OCI-LY3 (cell line): ENCODE data around the gene RASL10A.

Experiments
- H2AFZ ChIP-seq: fragments of 200-600, 300-600 bp; shearing (Covaris generic); 2 replicates; pipeline ENCODE4 v1.6.0; 2014; ENCODE audit warnings: antibody characterized with exemption, low read depth, low read length
- H3K27ac ChIP-seq: fragments of 200-600, 300-600 bp; sonication (generic); 2 replicates; pipeline ENCODE4 v1.5.1; 2014; ENCODE audit warnings: mild to moderate bottlenecking, low read length, moderate library complexity, mixed read lengths
- H3K27me3 ChIP-seq: fragments of 200-600, 300-600 bp; sonication (generic); 2 replicates; pipeline ENCODE4 v1.6.1; 2014; ENCODE audit warnings: low read depth, low read length, mixed read lengths
- H3K36me3 ChIP-seq: fragments of 200-600, 300-600 bp; sonication (generic); replicated peaks from 2 replicates; pipeline ENCODE3; 2014; ENCODE audit warnings: low read depth, low read length, mixed read lengths
- H3K4me1 ChIP-seq: fragments of 300-600, 200-600 bp; sonication (generic); 2 replicates; pipeline ENCODE4 v1.6.1; 2014; ENCODE audit warnings: low read length, mixed read lengths
- H3K4me2 ChIP-seq: fragments of 200-600, 300-600 bp; sonication (generic); 2 replicates; pipeline ENCODE4 v1.6.1; 2014; ENCODE audit warnings: low read length, mixed read lengths
- H3K4me3 ChIP-seq: fragments of 300-600, 200-600 bp; sonication (generic); 2 replicates; pipeline ENCODE4 v1.5.1; 2014; ENCODE audit warnings: antibody characterized with exemption, mild to moderate bottlenecking, low read length, moderate library complexity
- H3K79me2 ChIP-seq: fragments of 300-600, 200-600 bp; shearing (Covaris generic); 2 replicates; pipeline ENCODE4 v1.6.1; 2014; ENCODE audit warnings: mild to moderate bottlenecking, low read length, mixed read lengths
- H3K9ac ChIP-seq: fragments of 300-600, 200-600 bp; shearing (Covaris generic); 2 replicates; pipeline ENCODE4 v1.6.0; 2014; ENCODE audit warnings: mild to moderate bottlenecking, low read length, moderate library complexity
- H3K9me3 ChIP-seq: fragments of 200-600, 300-600 bp; shearing (Covaris generic); 2 replicates; pipeline ENCODE4 v1.6.1; 2014; ENCODE audit warnings: low read length, mixed read lengths; ENCODE audit not compliant: insufficient read depth
- H4K20me1 ChIP-seq: fragments of 200-600, 300-600 bp; sonication (generic); 2 replicates; pipeline ENCODE4 v1.6.1; 2016; ENCODE audit warnings: low read length, mixed read lengths; ENCODE audit not compliant: insufficient read depth
- EZH2phosphoT487 ChIP-seq: fragments of 200-600 bp; shearing (Covaris generic); IDR thresholded peaks from 2 replicates; pipeline ENCODE4 v1.6.1; 2018; ENCODE audit warnings: antibody characterized with exemption, mixed run types, low read depth
- TF ChIP-seq, protein P1 (sequence below): fragments of 200-600, 300-600 bp; sonication (generic); IDR thresholded peaks from 2 replicates; pipeline ENCODE4 v1.5.1; 2014; ENCODE audit warnings: antibody characterized with exemption, low read length, low read depth

The RASL10A gene

GRCh38 chr22:29306175-29306834 is 9.2 kb downstream of the RASL10A start, which contains the start of gene GAS2L1:
GAS2L1 (plus strand) TSS chr22:29306650; CDS start chr22:29308106, 1,456 bp downstream.
- TF ChIP-seq, protein P1, sequence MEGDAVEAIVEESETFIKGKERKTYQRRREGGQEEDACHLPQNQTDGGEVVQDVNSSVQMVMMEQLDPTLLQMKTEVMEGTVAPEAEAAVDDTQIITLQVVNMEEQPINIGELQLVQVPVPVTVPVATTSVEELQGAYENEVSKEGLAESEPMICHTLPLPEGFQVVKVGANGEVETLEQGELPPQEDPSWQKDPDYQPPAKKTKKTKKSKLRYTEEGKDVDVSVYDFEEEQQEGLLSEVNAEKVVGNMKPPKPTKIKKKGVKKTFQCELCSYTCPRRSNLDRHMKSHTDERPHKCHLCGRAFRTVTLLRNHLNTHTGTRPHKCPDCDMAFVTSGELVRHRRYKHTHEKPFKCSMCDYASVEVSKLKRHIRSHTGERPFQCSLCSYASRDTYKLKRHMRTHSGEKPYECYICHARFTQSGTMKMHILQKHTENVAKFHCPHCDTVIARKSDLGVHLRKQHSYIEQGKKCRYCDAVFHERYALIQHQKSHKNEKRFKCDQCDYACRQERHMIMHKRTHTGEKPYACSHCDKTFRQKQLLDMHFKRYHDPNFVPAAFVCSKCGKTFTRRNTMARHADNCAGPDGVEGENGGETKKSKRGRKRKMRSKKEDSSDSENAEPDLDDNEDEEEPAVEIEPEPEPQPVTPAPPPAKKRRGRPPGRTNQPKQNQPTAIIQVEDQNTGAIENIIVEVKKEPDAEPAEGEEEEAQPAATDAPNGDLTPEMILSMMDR, result peak; percentile 47
- no peak for TF ChIP-seq EZH2phosphoT487
- H2AFZ ChIP-seq, result peak within 1 kb of the TSS; percentile 87

DNA sequence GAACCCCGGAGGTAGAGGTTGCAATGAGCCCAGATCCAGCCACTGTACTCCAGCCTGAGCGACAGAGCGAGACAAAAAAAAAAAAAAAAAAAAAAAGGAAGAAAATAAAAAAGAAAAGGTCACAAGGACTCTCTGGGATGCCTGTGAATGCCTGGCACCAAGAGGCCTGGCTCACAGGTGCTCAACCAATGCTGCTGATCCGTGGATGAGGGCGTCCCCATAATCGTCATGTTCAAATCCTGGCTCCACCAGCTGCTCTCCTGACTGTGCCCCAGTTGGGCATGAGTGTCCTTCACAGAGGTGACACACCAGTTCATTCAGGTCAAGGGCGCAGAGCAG is 9.7 kb downstream of the RASL10A start:
- Histone ChIP-seq H3K4me1 (peaks cover 4% of the 10 kb centered on the region; the same call in 1 of the 2 replicates), H3K9me3 (no peaks in the 10 kb centered on the region), H2AFZ (peak overlapping the region; percentile 87; the same call in 1 of the 2 replicates), H3K36me3 (peaks cover 4% of the 10 kb centered on the region), H3K27me3 (peaks cover 5% of the 10 kb centered on the region; the same call in 1 of the 2 replicates), H3K27ac (no peak overlapping the region), H4K20me1 (peaks cover 11% of the 10 kb centered on the region), H3K79me2 (no peaks in the 10 kb centered on the region), H3K4me2 (peak overlapping the region; percentile 92), H3K4me3 (peak overlapping the region; percentile 77), H3K9ac (no peak overlapping the region)
- TF ChIP-seq, protein P1, result no peak
- TF ChIP-seq EZH2phosphoT487, result no peak

More at GRCh38 chr22:29306175-29306834, 9.2 kb downstream of the RASL10A start, which contains the start of gene GAS2L1:
- Histone ChIP-seq H3K4me2 (peak within 1 kb of the TSS; percentile 92), H3K36me3 (peaks cover 2% of the 10 kb centered on the region), H3K4me1 (peaks cover 4% of the 10 kb centered on the region; the same call in 1 of the 2 replicates), H3K9ac (peak within 1 kb of the TSS; percentile 45), H3K79me2 (no peaks in the 10 kb centered on the region), H3K4me3 (peak within 1 kb of the TSS; percentile 77), H3K9me3 (no peaks in the 10 kb centered on the region), H4K20me1 (peaks cover 6% of the 10 kb centered on the region), H3K27ac (no peak within 1 kb of the TSS), H3K27me3 (peaks cover 5% of the 10 kb centered on the region; the same call in 1 of the 2 replicates)

DNA sequence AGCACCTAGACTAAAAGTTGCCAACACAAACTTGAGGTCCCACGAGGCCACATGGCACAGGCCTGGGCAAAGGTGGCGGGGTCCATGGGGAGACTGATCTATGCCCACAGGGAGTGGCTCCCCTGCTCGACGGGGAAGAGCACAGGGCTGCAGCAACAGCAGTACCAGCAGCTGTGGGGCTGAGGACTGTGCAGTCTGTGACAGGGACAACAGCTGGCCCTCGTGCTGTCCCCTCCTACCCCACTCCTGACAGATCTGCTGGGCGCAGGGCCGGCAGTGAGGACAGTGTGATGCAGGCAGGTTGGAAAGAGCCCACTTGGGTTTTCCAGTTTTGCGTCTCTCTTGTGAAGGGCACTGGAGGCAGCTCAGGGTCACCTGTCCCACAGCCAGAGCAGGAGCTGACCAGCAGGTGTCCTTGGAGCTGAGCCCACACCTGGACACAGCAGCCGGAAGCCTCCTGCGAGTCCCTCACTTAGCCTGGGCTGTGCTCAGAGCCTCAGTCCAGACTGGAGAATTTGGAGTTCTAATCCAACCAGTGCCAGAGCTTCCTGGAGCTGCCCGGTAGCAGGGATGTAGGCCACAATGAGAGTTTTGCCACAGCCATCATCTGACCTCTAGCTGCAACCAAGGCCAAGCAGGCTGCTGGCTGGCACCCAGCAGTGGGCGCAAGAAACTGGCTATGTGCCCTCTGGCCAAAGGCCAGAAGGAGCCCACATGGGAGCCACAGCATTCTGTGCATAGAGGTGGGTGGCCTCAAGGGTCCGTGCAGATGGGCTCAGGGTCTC is 12.6 kb downstream of the RASL10A start:
- no peak for TF ChIP-seq EZH2phosphoT487
- TF ChIP-seq, protein P1, result no peak
- no peak overlapping the region for H3K27ac ChIP-seq
- H3K4me2 ChIP-seq, result no peak overlapping the region

DNA sequence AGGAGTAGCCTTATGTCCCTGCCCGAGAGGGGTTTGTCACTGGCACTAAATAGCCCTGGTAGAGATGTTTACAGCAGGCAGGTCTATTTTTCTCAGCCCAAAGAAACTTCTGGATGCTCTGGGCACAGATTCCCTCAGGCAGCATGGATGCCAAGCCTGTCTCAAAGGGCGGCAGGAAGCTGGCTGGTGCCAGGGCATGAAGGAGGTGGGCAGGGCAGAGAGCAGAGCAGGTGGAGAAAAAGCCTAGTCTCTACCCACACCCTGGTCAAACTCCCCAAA is 13.2 kb downstream of the RASL10A start:
- H3K27ac ChIP-seq, result no peak overlapping the region
- no peak overlapping the region for H3K4me3 ChIP-seq
- H3K9me3 ChIP-seq, result no peaks in the 10 kb centered on the region
- H4K20me1 ChIP-seq, result peaks cover 38% of the 10 kb centered on the region
- H3K79me2 ChIP-seq, result no peaks in the 10 kb centered on the region
- H3K4me2 ChIP-seq, result no peak overlapping the region
- no peak overlapping the region for H3K9ac ChIP-seq
- H3K4me1 ChIP-seq, result peaks cover 4% of the 10 kb centered on the region; the same call in 1 of the 2 replicates
- TF ChIP-seq, protein P1, result no peak
- TF ChIP-seq EZH2phosphoT487, result no peak
- H2AFZ ChIP-seq, result no peak overlapping the region
- peaks cover 33% of the 10 kb centered on the region for H3K36me3 ChIP-seq
- peaks cover 5% of the 10 kb centered on the region; the same call in 1 of the 2 replicates for H3K27me3 ChIP-seq

More for the DNA sequence above, 12.6 kb downstream of the RASL10A start:
- peaks cover 5% of the 10 kb centered on the region; the same call in 1 of the 2 replicates for H3K27me3 ChIP-seq
- H3K79me2 ChIP-seq, result no peaks in the 10 kb centered on the region
- H3K36me3 ChIP-seq, result peaks cover 27% of the 10 kb centered on the region
- peaks cover 32% of the 10 kb centered on the region for H4K20me1 ChIP-seq
- H3K9ac ChIP-seq, result no peak overlapping the region
- H3K9me3 ChIP-seq, result no peaks in the 10 kb centered on the region
- H3K4me1 ChIP-seq, result peaks cover 4% of the 10 kb centered on the region; the same call in 1 of the 2 replicates
- no peak overlapping the region for H3K4me3 ChIP-seq
- no peak overlapping the region for H2AFZ ChIP-seq
